SHP77 (cell line): Measurements from ENCODE around the gene CCDC149.

Source experiments
- DNase-seq, 2 experiments: peaks; one replicate each; lab custom pipeline; 2025; lab: John Stamatoyannopoulos, UW

Gene CCDC149

GRCh38 chr4:24840826-24841543 lies 71.9 kb downstream of the CCDC149 start:
- no peak for DNase-seq

- DNase-seq: no peak
Measured at GRCh38 chr4:24840362-24840761, 72.5 kb downstream of the CCDC149 start.

GRCh38 chr4:24837781-24838180 lies 75.1 kb downstream of the CCDC149 start:
- DNase-seq: no peak

DNA sequence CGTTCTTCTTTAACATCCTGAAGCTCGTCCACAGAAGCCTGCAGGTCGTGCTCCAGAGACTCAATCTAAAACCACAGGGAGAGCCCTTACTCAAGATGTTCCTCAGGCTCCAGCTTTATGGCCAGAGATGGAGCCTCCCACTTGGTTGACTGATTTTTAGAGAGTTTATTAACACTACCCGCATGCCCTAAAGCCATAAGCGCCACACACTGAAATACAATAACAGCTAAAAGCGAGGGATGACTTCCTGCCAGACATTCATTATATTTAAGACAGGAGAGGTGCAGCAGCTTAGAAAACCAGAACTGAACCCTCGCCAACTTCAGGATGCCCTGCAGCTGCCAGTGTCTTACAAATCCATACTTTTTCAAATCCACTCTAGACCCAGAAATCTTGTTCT lies 75.5 kb downstream of the CCDC149 start:
- no peak for DNase-seq

- no peak for DNase-seq
Measured at GRCh38 chr4:24836661-24837242, 76.1 kb downstream of the CCDC149 start.

DNA sequence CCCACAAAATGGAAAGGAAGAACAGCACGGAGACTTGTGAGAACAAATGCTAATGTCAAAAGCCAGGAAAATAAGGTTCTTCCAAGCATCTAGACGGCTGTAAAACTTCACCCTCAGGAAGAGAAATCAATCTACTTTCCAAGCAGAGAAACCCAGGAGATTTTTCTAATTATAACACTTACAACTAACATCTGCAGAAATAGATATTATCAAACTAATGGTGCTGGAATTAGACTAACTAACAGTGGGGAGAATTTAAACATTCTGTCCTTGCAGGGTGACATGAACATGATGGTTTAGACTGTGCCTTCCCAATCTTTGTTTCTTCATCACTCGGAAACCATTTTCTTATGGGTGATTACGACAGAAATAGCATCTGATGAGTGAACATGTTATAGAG lies 77.1 kb downstream of the CCDC149 start:
- DNase-seq: no peak

GRCh38 chr4:24831637-24832036 lies 81.2 kb downstream of the CCDC149 start:
- no peak for DNase-seq

DNA sequence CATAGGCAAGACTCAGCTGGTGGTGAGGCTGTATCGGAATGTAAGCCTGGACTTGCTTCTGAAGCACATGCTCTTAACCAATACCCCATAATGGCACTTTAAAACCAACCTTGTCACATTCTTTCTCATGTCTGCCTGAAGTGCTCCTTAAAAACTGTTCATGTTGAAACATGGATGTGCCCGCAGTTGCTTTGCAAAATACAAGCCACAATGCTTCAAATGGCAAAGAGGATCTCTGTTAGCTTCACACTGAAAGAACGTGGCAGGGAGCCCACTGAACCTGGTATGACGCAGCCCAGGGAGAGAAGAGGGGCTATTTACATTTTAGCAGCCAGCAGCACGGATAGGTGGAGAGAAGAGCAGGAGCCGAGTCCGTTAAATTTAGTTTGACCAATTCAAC lies 88.1 kb downstream of the CCDC149 start:
- no peak for DNase-seq

- DNase-seq: no peak
Measured at GRCh38 chr4:24820541-24820940, 92.3 kb downstream of the CCDC149 start.

GRCh38 chr4:24816797-24817196 lies 96.0 kb downstream of the CCDC149 start:
- DNase-seq: no peak

DNA sequence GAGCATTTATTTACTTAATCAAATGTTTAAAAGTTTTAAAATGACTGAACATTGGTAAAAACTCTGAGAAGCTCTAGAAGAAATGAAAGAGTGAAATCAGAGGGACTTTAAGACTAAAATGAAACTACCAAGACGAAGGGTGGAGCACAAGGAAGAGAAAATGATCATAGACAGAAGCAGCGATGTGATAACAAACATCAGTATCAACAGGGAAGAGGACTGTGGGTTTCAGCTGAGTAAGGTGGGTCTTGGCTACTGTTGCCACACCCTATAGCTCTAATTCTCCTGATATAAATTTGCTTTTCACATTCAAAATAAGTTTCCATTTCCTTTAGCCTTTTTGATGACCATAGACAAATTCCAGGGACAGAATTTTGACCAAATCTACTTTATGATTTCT lies 99.1 kb downstream of the CCDC149 start:
- no peak for DNase-seq

DNA sequence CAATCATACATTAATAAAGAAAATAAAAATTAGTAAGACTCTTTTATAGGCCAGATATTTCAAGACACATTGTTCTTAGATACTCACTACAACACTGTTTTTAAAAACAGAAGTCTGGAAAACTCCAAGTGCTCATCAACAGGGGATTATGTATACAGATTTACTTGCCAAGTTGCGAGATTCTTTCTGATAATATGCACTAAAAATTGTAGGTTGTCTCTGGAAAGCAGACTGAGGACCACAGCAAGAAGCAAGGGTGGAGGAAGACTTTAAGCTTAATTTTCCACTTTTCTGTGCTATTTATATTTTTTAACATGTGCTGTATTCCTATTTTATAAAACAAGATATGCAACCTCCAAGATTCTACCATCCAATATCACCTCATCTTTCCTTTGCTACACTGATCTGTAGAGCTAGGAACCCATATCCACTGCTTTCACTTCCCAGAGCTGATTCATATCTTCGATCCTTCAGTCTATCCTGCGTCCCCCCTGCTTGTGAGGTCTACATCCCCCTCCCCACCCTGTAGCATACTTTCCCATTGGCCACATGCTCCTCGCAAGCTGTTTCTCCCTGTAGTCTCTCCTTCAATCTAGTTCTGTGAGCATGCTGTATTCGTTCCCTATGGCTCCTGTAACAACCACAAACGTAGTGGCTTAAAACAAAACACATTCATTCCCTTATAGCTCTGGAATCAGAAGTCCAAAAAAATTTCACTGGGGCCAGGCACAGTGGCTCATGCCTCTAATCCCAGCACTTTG lies 101.8 kb downstream of the CCDC149 start:
- DNase-seq: no peak

DNA sequence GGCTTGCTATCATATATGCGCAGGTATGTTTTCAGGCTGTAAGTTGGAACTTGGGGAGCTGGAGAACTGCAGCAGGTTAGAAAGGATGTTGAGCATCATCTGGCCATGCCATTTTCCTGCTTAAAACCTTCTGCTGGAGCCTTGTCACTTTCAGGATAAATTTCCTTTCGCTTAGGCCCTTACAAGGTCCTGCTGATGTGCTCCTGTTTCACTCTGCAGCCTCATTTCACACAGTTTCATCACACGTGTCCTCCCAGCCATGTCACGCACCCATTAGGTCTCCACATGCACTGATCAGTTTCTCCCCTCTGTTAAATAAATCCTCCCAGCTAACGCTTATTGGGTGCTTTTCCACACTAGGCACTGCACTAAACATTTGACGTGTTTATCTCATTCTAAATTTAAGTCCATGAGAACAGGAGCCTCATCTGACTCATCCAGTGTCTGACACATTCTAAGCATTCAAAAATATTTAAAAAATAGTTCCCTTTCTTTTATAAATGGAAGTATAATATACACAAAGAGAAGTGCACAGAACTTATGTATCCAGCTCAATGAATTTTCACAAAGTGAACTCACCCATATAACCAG lies 102.9 kb downstream of the CCDC149 start:
- no peak for DNase-seq

DNA sequence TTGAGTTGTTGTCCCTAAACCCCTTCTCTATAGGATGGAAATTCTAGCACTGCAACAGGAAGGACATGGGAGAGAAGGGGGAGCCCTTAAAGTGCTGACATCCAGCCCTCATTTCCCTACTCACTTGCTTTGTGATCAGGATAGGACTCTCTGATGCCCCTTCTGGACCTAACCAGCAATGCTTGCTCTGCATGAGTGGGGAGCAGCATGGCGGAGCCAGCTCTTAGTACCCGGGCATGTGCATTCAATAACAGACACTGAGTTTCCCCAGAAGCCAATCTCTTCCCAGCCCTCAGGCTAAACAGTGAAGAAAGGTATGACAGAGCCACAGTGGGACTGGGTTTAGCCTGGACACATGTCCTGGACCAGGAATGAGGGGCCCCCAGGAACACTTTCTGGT lies 103.5 kb downstream of the CCDC149 start:
- DNase-seq: no peak

- no peak for DNase-seq
Measured at GRCh38 chr4:24808955-24809354, 103.9 kb downstream of the CCDC149 start.

DNA sequence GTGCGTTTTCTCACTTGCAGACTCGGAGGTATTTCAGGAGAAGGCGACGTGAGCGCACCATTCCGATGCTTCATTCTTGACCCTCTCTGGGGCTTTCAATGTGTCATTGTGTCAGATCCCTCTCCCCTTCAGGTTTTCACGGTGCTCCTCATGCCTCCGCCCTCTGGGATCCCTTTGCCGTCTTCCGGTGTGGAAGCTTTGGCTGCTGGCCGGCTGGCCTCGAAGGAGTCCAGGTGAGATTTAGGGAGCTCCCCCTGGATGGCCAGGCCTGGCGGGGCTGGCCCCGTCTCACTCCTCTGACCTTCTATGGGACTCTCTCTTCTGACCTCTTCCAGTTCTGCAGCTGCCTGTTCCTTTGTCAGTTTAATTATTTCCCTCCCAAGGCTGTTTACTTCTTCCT lies 104.6 kb downstream of the CCDC149 start:
- no peak for DNase-seq

- no peak for DNase-seq
Measured at GRCh38 chr4:24807611-24808010, 105.2 kb downstream of the CCDC149 start.

DNA sequence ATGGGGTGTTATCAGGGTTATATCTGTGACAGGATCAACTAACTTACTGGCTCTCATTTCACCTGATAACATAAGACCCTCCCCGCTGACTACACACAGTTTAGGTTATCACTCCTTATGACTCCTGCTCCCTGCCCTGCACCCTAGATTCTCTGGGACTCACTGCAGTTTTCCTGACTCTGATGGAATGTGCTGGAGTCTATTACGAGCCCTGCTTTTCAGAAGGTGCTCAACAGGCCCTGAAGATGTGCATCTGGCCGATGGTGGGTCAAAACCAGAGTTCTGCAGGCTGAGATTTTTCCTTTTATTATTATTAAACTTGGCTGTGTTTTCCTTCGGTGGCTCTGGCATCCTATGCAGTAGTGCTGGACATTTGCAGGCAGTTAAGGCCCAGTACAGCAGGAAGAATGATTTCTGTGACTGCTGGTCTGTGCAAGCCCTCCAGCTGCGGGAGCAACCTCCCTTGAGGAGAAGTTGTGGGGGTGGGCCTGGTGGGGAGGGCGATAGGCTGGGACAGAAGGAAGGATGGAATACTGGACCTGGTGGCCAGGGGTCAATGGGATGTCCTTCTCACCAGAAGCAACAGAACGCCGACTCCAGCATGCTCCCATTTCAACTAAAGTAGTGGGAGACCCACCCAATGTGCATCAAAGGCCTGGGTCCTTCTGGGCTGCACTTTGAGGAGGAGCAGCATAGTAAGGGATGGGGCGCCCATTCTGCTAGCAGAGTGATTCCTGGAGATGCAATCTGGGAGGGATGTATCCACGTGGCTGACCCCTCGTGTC lies 106.4 kb downstream of the CCDC149 start:
- no peak for DNase-seq

- no peak for DNase-seq
Measured at GRCh38 chr4:24805566-24805965, 107.3 kb downstream of the CCDC149 start.

GRCh38 chr4:24805067-24805466 lies 107.8 kb downstream of the CCDC149 start:
- DNase-seq: no peak

DNA sequence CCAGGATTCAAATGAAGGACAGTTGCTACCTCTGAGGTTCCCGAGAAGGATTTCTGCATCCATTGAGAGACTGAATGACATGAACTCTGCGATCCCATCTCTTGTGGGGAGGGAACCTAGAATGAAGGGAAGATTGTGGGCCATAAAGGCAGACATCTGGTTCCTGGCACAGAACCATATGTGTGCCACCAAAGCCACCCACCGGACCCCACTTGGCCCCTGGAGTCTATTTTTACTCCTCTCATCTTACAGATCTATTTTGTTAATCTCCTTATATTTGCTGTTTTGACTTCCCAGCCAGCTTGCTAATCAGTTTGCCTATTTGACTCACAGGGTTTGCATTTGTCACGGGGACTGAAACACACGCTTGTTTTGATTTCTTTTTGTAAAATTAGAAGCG lies 110.2 kb downstream of the CCDC149 start:
- no peak for DNase-seq
